A172 (cell line): ENCODE results near the gene TBX2. TPM values are rescaled to one million over a fixed set of nuclear protein-coding genes. Genes with fewer than 3 reads are reported as not detected.
A peak's percentile ranks its signal among the peaks of the same experiment; 100 is the strongest.
"Not testable (repeated sequence)": the region's sequence is repeated elsewhere in the genome, so short reads cannot be mapped to it uniquely, and the experiment has no call there.

Experiments
- DNase-seq: peaks from one replicate; pipeline ENCODE4 v3.0.0-alpha.2; 2015; ENCODE audit warnings: low spot score
- total RNA-seq: library from RNA; depleted of rRNA; stranded (reverse); fragments of >200 nt; shearing (Covaris generic); gene quantifications from 2 replicates; pipeline ENCODE4 v1.2.3, GENCODE V29; 2014

The TBX2 gene
- total RNA-seq, 1 experiment from 2014 or later = 1.7 TPM

- not testable (repeated sequence) for DNase-seq
These were observed 30.2 kb downstream of the TBX2 start for GRCh38 chr17:61429831-61430230.

GRCh38 chr17:61431594-61432311, 32.1 kb downstream of the TBX2 start:
- DNase-seq = peak; percentile 86

- no peak for DNase-seq
These were observed 36.6 kb downstream of the TBX2 start for GRCh38 chr17:61436273-61436672.

- no peak for DNase-seq
These were observed 37.5 kb downstream of the TBX2 start for GRCh38 chr17:61436995-61437704.

- no peak for DNase-seq
These were observed 41.1 kb downstream of the TBX2 start for GRCh38 chr17:61440697-61441096.

GRCh38 chr17:61441507-61441906, 41.9 kb downstream of the TBX2 start:
- DNase-seq = not testable (repeated sequence)

GRCh38 chr17:61442136-61442775, 42.6 kb downstream of the TBX2 start:
- DNase-seq = no peak

GRCh38 chr17:61442878-61443474, 43.3 kb downstream of the TBX2 start:
- no peak for DNase-seq

DNA sequence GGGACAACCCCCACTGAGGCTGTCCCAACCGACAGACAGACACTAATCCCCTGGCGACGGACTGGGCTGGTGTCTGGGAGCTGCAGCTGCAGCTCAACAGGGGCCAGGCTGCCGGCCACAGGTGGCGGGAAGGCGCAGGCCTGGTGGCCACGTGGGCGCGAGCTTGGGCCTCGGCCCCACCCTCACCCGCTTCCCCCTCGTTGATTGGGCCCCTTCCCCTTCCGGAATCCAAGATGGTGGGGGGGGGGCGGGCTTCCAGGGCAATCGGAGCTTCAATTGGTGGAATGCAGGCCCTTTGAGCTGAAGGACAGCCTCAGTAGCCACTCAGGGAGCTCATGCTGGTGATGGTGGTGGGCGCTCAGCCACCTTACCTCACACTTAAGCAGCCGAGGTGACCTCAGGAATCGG, 43.8 kb downstream of the TBX2 start:
- DNase-seq = no peak

- DNase-seq = no peak
These were observed 44.4 kb downstream of the TBX2 start for GRCh38 chr17:61444075-61444474.

- peak; percentile 82 for DNase-seq
These were observed 45.2 kb downstream of the TBX2 start for GRCh38 chr17:61444831-61445230.

DNA sequence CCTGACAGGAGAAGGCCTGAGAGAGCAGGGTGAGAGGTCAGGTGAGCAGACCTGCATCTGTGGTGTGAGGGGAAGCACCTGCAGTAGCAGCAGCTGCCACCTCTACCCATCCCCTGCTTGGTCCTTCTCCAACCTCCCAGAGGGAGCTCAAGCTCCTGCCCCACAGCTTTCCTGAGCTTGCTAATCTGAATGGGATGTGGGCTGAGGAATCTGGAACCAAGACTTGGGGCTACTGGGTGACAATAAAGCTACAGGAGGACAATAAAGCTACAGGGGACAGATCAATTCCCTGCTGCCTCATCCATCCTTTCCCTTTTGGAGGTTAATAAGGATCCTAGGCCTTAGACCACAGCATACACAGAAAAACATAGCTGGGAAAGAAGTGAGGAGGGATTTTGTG, 47.7 kb downstream of the TBX2 start:
- DNase-seq = no peak

DNA sequence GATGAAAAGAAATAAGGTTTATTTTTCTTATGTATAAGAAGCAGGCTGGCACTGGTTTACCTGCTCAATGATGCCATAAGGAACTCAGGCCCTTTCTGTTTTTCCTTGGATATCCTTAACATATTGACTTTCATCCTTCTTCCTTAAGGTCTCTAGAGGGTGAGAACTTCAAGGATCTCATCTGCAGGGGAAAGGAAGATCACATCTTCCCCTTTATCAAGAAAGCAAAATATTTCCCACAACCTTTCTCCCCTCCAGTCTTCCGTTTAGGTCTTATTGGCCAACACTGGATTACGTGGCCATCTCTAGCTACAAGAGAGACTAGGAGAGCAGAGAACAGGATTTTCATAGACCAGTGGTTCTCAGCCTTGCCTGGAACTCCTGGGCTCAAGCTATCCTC, 48.4 kb downstream of the TBX2 start:
- no peak for DNase-seq

DNA sequence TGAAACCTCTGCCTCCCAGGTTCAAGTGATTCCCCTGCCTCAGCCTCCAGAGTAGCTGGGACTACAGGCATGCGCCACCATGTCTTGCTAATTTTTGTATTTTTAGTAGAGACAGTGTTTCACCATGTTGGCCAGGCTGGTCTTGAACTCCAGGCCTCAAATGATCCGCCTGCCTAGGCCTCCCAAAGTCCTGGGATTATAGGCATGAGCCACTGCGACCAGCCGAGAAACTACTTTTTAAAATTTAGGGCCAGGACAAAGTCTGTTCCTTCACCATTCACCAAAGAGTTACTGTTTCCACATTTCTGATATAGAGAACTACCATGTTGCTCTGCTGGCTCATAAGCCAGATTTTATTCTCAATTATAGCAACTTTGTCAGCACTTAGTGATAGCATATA, 49.5 kb downstream of the TBX2 start:
- DNase-seq = not testable (repeated sequence)

DNA sequence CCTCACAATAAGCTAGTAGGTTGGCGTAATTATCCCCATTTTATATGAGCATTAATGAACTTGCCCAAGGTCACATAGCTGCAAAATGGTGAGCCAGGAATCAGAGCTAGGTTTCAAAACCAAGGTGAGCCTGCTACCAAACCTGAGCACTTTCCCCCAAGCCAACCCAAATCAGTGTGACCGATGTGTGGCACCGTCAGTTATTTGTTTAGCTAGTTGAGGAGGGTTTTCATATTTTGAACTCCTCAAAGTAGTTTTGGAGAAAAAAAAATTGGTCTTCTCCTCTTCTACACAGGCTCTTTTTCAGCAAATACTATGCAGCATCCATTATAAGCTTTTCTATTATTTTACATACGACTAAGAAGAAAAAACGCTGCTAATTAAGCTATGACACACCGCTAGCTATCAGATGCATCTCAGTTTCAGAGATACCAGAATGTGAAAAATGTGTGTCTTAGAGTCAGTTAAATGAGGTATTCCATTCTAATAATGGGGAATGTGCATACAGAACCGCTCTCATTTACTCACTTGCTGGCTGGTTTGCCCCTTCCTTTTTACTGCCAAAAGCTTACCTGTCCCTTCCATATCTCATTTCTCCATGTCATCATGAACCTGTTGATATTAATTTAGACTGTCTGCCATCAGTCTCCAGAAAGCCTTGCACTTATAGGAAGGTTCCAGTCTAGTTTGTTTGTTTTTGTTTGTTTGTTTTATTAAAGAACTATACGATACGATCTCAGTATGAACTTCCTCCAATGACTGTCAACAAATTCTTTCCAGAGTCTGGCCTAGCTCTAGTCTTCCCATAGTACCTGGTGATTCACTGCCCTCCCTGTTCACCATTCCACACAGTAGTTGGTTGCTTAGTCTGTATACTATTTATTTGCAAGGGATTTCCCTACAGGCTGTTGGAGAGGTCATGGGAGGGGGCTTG, 50.3 kb downstream of the TBX2 start:
- DNase-seq = no peak

- no peak for DNase-seq
These were observed 51.2 kb downstream of the TBX2 start for GRCh38 chr17:61450641-61451537.

GRCh38 chr17:61451538-61452300, 52.1 kb downstream of the TBX2 start:
- DNase-seq = no peak

- DNase-seq = no peak
These were observed 53.0 kb downstream of the TBX2 start, which contains the start of gene TBX4 for GRCh38 chr17:61452301-61453290. TSS of gene TBX4 (plus strand) at chr17:61452422. CDS start at chr17:61456491, 4,069 bp downstream.
